Gastroesophageal sphincter (tissue), 4 donors: ENCODE data around the gene AFM. TPM values are rescaled to one million over a fixed set of nuclear protein-coding genes. Genes with fewer than 3 reads are reported as not detected.

Experiments used
- ATAC-seq: fragments of 150-250 bp; one replicate; pipeline ENCODE4 v1.9.1; 2016; ENCODE audit warnings: mild to moderate bottlenecking, moderate library complexity
- H3K27ac ChIP-seq, 4 donors: fragments of 200-600 bp; sonication (generic) in 3 of 4; 1 replicate in 3 of 4; 2 replicates in 1 of 4; pipeline ENCODE4 v1.5.1; 2016 to 2019
- H3K27me3 ChIP-seq: fragments of 200-600 bp; sonication (generic); one replicate; pipeline ENCODE4 v1.5.1; 2019
- H3K36me3 ChIP-seq, 2 donors: fragments of 200-600 bp; sonication (generic); one replicate each; pipeline ENCODE4 v1.5.1; 2019; ENCODE audit warnings: control low read depth in 1 of 2
- H3K4me1 ChIP-seq, 3 donors: fragments of 200-600 bp; sonication (generic); 1 replicate in 2 of 3; 2 replicates in 1 of 3; pipeline ENCODE4 v1.5.1; 2016 to 2019; ENCODE audit warnings: control low read depth in 2 of 3
- H3K4me3 ChIP-seq, 2 donors: fragments of 200-600 bp; sonication (generic); one replicate each; pipeline ENCODE4 v1.5.1; 2019; ENCODE audit warnings: mild to moderate bottlenecking in 1 of 2, moderate library complexity in 1 of 2
- H3K9me3 ChIP-seq, 3 donors: fragments of 200-600 bp; sonication (generic); one replicate each; pipeline ENCODE4 v1.5.1; 2017 to 2019; ENCODE audit warnings: control low read depth in 2 of 3
- CTCF ChIP-seq, 4 experiments: fragments of 200-600 bp in 2 of 4; fragments of 450-650 bp in 2 of 4; sonication (generic) in 1 of 4; IDR thresholded peaks; one replicate each; pipeline ENCODE4 v1.5.1; 2017 to 2019; ENCODE audit warnings: antibody characterized with exemption in 4 of 4, mild to moderate bottlenecking in 2 of 4, moderate library complexity in 2 of 4
- EP300 ChIP-seq: sonication (generic); formaldehyde crosslinking; IDR thresholded peaks from one replicate; pipeline ENCODE4 v1.6.1; 2017; ENCODE audit warnings: antibody characterized with exemption, mild to moderate bottlenecking
- POLR2A ChIP-seq, 2 donors: fragments of 450-650 bp; IDR thresholded peaks; one replicate each; pipeline ENCODE4 v1.6.1; 2017; ENCODE audit warnings: antibody characterized with exemption in 2 of 2, mild to moderate bottlenecking in 2 of 2, moderate library complexity in 1 of 2
- POLR2AphosphoS5 ChIP-seq: sonication (generic); formaldehyde crosslinking; IDR thresholded peaks from one replicate; pipeline ENCODE4 v1.6.1; 2017; ENCODE audit warnings: antibody characterized with exemption
- WGBS, 2 donors: methylation state at CpG; one replicate each; pipeline ENCODE4 v1.1.5; 2018; ENCODE audit warnings: low coverage in 1 of 2; 5-methylcytosine and 5-hydroxymethylcytosine counted together
- total RNA-seq, 4 donors: library from RNA; depleted of rRNA; stranded (reverse); fragments of >200 nt; gene quantifications; one replicate each; pipeline ENCODE4 v1.1.0, GENCODE V29; 2016

The AFM gene, protein sequence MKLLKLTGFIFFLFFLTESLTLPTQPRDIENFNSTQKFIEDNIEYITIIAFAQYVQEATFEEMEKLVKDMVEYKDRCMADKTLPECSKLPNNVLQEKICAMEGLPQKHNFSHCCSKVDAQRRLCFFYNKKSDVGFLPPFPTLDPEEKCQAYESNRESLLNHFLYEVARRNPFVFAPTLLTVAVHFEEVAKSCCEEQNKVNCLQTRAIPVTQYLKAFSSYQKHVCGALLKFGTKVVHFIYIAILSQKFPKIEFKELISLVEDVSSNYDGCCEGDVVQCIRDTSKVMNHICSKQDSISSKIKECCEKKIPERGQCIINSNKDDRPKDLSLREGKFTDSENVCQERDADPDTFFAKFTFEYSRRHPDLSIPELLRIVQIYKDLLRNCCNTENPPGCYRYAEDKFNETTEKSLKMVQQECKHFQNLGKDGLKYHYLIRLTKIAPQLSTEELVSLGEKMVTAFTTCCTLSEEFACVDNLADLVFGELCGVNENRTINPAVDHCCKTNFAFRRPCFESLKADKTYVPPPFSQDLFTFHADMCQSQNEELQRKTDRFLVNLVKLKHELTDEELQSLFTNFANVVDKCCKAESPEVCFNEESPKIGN
- total RNA-seq = not detected

DNA sequence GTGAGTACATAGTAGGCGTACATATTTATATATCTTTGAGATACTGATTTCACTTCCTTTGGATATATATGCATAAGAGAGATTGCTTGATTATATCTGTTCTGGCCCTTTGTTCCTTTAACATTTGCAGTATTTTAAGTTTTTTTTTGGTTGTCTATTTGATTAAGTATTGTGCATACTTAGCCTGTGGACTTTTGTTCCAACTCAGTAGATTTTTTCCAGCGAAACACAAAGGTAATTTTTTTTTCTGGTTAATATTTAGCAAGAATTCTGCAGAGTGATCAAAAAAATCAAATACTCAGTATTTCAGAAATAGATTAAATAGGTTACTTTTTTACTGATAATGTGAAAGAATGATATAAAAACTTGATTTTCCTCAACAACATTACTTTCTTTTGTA is at the start of gene AFM:
TSS of gene AFM (plus strand) at position 388 of the 400 bp plus-strand sequence. CDS start 31 bp downstream, outside the sequence.
- Histone ChIP-seq H3K27ac (no peak within 1 kb of the TSS), H3K27me3 (no peaks in the 10 kb centered on the region), H3K4me3 (no peak within 1 kb of the TSS), H3K9me3 (no peaks in the 10 kb centered on the region), H3K36me3 (no peaks in the 10 kb centered on the region), H3K4me1 (no peaks in the 10 kb centered on the region)
- WGBS, 2 donors = 36 to 50% methylated on average over 2 of the region's 2 CpGs
- TF ChIP-seq POLR2A (IDR thresholded peaks at IDR 0.05) (no peak), POLR2AphosphoS5 (no peak), EP300 (no peak), CTCF (IDR thresholded peaks at IDR 0.05) (no peak)
- no peak for ATAC-seq

DNA sequence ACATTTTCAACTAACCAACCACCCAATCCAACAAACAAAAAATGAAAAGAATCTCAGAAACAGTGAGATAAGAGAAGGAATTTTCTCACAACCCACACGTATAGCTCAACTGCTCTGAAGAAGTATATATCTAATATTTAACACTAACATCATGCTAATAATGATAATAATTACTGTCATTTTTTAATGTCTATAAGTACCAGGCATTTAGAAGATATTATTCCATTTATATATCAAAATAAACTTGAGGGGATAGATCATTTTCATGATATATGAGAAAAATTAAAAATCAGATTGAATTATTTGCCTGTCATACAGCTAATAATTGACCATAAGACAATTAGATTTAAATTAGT is 49.8 kb upstream of the AFM start:
- TF ChIP-seq POLR2AphosphoS5 (no peak), CTCF (IDR thresholded peaks at IDR 0.05) (no peak), EP300 (no peak), POLR2A (IDR thresholded peaks at IDR 0.05) (no peak)

GRCh38 chr4:73432169-73433000 is 49.2 kb upstream of the AFM start:
- Histone ChIP-seq H3K9me3 (no peaks in the 10 kb centered on the region), H3K4me1 (no peaks in the 10 kb centered on the region), H3K36me3 (no peaks in the 10 kb centered on the region), H3K27ac (no peak overlapping the region), H3K27me3 (no peaks in the 10 kb centered on the region), H3K4me3 (no peak overlapping the region)
- TF ChIP-seq EP300 (no peak), POLR2AphosphoS5 (no peak), POLR2A (IDR thresholded peaks at IDR 0.05) (no peak)
- ATAC-seq = no peak
- 63 to 68% methylated on average over 2 to 5 of the region's 5 CpGs for WGBS, 2 donors

More for the DNA sequence above, 49.8 kb upstream of the AFM start:
- Histone ChIP-seq H3K4me3 (no peak overlapping the region), H3K27me3 (no peaks in the 10 kb centered on the region), H3K9me3 (no peaks in the 10 kb centered on the region), H3K27ac (no peak overlapping the region), H3K36me3 (no peaks in the 10 kb centered on the region), H3K4me1 (no peaks in the 10 kb centered on the region)
- ATAC-seq = no peak
- WGBS, 2 donors = 65 to 86% methylated on average over 1 of the region's 1 CpG

DNA sequence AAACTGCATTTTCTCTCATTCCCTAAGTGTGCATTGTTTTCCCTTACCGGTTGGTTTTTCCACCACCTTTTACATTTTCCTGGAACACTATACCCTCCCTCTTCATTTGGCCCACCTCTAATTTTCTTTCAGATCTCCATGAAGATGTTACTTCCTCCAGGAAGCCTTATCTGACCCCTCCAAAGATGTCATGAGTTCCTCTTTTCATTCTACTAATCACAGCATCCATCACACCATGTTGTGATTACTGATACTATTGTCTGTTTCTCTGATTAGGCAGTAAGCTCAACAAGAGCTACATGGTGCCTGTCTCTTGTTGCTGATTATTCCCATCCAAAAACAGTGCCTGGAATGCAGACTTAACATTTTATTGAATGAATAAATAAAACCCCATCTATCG is 48.4 kb upstream of the AFM start:
- Histone ChIP-seq H3K4me3 (no peak overlapping the region), H3K36me3 (no peaks in the 10 kb centered on the region), H3K27me3 (no peaks in the 10 kb centered on the region), H3K27ac (no peak overlapping the region), H3K9me3 (no peaks in the 10 kb centered on the region), H3K4me1 (no peaks in the 10 kb centered on the region)
- 70 to 89% methylated on average over 1 to 2 of the region's 2 CpGs for WGBS, 2 donors
- ATAC-seq = no peak
- TF ChIP-seq EP300 (no peak), POLR2AphosphoS5 (no peak), CTCF (IDR thresholded peaks at IDR 0.05) (no peak), POLR2A (IDR thresholded peaks at IDR 0.05) (no peak)

DNA sequence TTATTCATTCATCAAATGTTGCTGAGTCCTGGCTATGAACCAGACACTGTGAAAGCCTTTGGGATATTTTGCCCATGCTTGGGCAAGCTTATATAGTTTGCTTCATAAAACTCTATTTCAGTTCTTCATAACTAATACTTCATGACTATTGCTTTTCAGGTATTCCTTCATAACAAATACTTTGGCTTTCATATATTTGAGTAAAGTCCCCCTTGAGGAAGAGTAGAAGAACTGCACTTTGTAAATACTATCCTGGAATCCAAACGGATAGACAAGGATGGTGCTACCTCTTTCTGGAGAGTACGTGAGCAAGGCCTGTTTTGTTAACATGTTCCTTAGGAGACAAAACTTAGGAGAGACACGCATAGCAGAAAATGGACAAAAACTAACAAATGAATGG is 47.2 kb upstream of the AFM start:
- no peak for ATAC-seq
- WGBS, 2 donors = 33 to 45% methylated on average over 1 to 3 of the region's 3 CpGs
- no peak overlapping the region for H3K4me3 ChIP-seq

More for the DNA sequence above, 47.2 kb upstream of the AFM start:
- no peaks in the 10 kb centered on the region for H3K27me3 ChIP-seq
- H3K36me3 ChIP-seq = no peaks in the 10 kb centered on the region
- no peaks in the 10 kb centered on the region for H3K4me1 ChIP-seq
- no peaks in the 10 kb centered on the region for H3K9me3 ChIP-seq
- TF ChIP-seq POLR2AphosphoS5 = no peak
- TF ChIP-seq POLR2A (IDR thresholded peaks at IDR 0.05) = no peak
- TF ChIP-seq EP300 = no peak
- peak in 1 of 4 experiments; percentile 15 for TF ChIP-seq CTCF (IDR thresholded peaks at IDR 0.05)
- H3K27ac ChIP-seq = no peak overlapping the region
